ENCODE data around the gene JAZF1.

DNA sequence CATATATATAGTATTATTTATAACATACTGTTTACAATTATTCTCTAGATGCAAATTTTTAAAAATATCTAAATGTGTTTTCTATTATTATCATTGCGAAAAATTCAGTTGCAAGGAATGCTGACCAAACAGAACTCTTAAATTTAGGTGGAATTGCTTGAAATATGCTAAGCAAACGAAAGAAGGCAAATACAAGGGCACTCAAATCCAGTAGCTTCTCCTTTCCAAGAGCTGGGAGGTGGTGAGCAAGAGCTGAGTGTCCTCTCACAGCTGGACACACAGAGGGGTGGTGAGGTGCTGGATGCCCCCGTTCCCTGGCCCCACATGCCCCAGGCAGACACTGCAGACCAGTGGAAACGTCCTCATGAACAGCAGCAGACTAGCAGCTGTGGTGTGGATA, 274.6 kb downstream of the JAZF1 start:
- no peak for TF ChIP-seq POLR2A (IDR thresholded peaks at IDR 0.05)
- TF ChIP-seq, protein P1, sequence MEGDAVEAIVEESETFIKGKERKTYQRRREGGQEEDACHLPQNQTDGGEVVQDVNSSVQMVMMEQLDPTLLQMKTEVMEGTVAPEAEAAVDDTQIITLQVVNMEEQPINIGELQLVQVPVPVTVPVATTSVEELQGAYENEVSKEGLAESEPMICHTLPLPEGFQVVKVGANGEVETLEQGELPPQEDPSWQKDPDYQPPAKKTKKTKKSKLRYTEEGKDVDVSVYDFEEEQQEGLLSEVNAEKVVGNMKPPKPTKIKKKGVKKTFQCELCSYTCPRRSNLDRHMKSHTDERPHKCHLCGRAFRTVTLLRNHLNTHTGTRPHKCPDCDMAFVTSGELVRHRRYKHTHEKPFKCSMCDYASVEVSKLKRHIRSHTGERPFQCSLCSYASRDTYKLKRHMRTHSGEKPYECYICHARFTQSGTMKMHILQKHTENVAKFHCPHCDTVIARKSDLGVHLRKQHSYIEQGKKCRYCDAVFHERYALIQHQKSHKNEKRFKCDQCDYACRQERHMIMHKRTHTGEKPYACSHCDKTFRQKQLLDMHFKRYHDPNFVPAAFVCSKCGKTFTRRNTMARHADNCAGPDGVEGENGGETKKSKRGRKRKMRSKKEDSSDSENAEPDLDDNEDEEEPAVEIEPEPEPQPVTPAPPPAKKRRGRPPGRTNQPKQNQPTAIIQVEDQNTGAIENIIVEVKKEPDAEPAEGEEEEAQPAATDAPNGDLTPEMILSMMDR (IDR thresholded peaks at IDR 0.05), result no peak

All from breast epithelium (tissue), 3 donors.